HepG2 (cell line): Measurements from ENCODE around the gene ITCH. TPM values are rescaled to one million over a fixed set of nuclear protein-coding genes. Genes with fewer than 3 reads are reported as not detected.
A peak's percentile ranks its signal among the peaks of the same experiment; 100 is the strongest.
"Not testable (repeated sequence)": the region's sequence is repeated elsewhere in the genome, so short reads cannot be mapped to it uniquely, and the experiment has no call there.

Source experiments
- ATAC-seq: fragments of 200-7000 bp; cut with Tn5 transposase; 3 replicates; pipeline ENCODE4 v1.9.1; 2020; ENCODE audit warnings: mild to moderate bottlenecking, moderate library complexity
- BruUV-seq: library from RNA; stranded (reverse); fragments of 400-500 nt; replicated peaks from 2 replicates; lab custom pipeline; 2021; lab: Mats Ljungman, UMichigan
- CTCF ChIA-PET: fragments of 300-600 bp; formaldehyde crosslinking; extraction: SDS; loops from one replicate; lab custom pipeline; 2021; ENCODE audit warnings: low total read pairs, inconsistent platforms, low intra/inter-chr PET ratio; lab: Yijun Ruan, JAX
- POLR2A ChIA-PET: fragments of 350-600 bp; sonication (Branson Sonifier 250); formaldehyde crosslinking; loops from one replicate; lab custom pipeline; 2020; ENCODE audit warnings: antibody characterized with exemption, inconsistent platforms; lab: Yijun Ruan, JAX
- DNase-seq: peaks from one replicate; pipeline ENCODE4 v3.0.0-alpha.2; 2015; ENCODE audit warnings: low spot score
- FAIRE-seq: peaks from 3 replicates; lab custom pipeline; 2011; peaks lifted over from hg19 to GRCh38; lab: Jason Lieb, UNC
- H2AFZ ChIP-seq: one replicate; pipeline ENCODE4 v1.6.1; 2011; ENCODE audit warnings: low read length, inconsistent platforms
- H3K27ac ChIP-seq: fragments of 300-600 bp; 3 replicates; pipeline ENCODE4 v1.8.0; 2011; ENCODE audit warnings: mixed run types, mild to moderate bottlenecking, mixed read lengths, low read length, inconsistent platforms; ENCODE audit not compliant: insufficient read depth; ENCODE audit errors: extremely low read length
- H3K27me3 ChIP-seq, 2 experiments: fragments of 200-600 bp in 1 of 2; 2 replicates in 1 of 2; 3 replicates in 1 of 2; pipeline versions ENCODE4 v1.6.0 to v1.8.0; 2011; ENCODE audit warnings: low read length in 2 of 2, mild to moderate bottlenecking in 2 of 2, moderate library complexity in 2 of 2, inconsistent platforms in 1 of 2; ENCODE audit not compliant: insufficient read depth in 2 of 2, control insufficient read depth in 1 of 2
- H3K36me3 ChIP-seq, 2 experiments: fragments of 200-600 bp in 1 of 2; replicated peaks in 1 of 2; 2 replicates in 1 of 2; 3 replicates in 1 of 2; pipeline versions ENCODE4 v1.5.1 to v1.8.0; 2011; ENCODE audit warnings: low read length in 2 of 2, inconsistent platforms in 1 of 2; ENCODE audit not compliant: insufficient read depth in 2 of 2, control insufficient read depth in 1 of 2
- H3K4me1 ChIP-seq: 2 replicates; pipeline ENCODE4 v1.5.1; 2012; ENCODE audit warnings: low read length, inconsistent platforms; ENCODE audit not compliant: insufficient read depth
- H3K4me2 ChIP-seq: 2 replicates; pipeline ENCODE4 v1.6.0; 2011; ENCODE audit warnings: low read depth, low read length, inconsistent platforms
- H3K4me3 ChIP-seq, 3 experiments: fragments of 200-600 bp in 1 of 3; sonication (generic), shearing (Covaris generic) in 1 of 3; replicated peaks in 1 of 3; 2 replicates each; pipeline ENCODE4 v1.5.1; 2011 to 2016; ENCODE audit warnings: low read length in 3 of 3, inconsistent platforms in 2 of 3, low read depth in 2 of 3, mild to moderate bottlenecking in 2 of 3, control low read depth in 1 of 3, mixed read lengths in 1 of 3; ENCODE audit not compliant: insufficient read depth in 1 of 3
- H3K79me2 ChIP-seq: one replicate; pipeline ENCODE4 v1.6.1; 2011; ENCODE audit warnings: low read length, inconsistent platforms; ENCODE audit not compliant: insufficient read depth
- H3K9ac ChIP-seq: 2 replicates; pipeline ENCODE4 v1.6.0; 2011; ENCODE audit warnings: mild to moderate bottlenecking, low read depth, low read length, inconsistent platforms; ENCODE audit not compliant: insufficient read depth
- H3K9me3 ChIP-seq: 2 replicates; pipeline ENCODE4 v1.5.1; 2012; ENCODE audit warnings: mild to moderate bottlenecking, low read length
- H4K20me1 ChIP-seq: 2 replicates; pipeline ENCODE4 v1.6.0; 2011; ENCODE audit warnings: inconsistent platforms, mild to moderate bottlenecking, low read length, moderate library complexity; ENCODE audit not compliant: insufficient read depth
- HNF4A ChIP-seq: sonication (generic); formaldehyde crosslinking; IDR thresholded peaks from 2 replicates; pipeline ENCODE4 v1.4.0; 2020; ENCODE audit warnings: missing genetic modification reagents
- ISL2 ChIP-seq: sonication (generic); formaldehyde crosslinking; IDR thresholded peaks from 2 replicates; pipeline ENCODE4 v1.5.0; 2020; ENCODE audit warnings: missing genetic modification reagents
- NFRKB ChIP-seq: fragments of 450-650 bp; IDR thresholded peaks from 2 replicates; pipeline ENCODE4 v1.6.1; 2017
- POLR2A ChIP-seq, 2 experiments: IDR thresholded peaks; 2 replicates each; pipeline ENCODE4 v1.6.1; 2011; ENCODE audit warnings: low read depth in 2 of 2, low read length in 2 of 2, mild to moderate bottlenecking in 1 of 2, moderate library complexity in 1 of 2; ENCODE audit not compliant: insufficient read depth in 1 of 2
- ZMYM2 ChIP-seq: sonication (generic); formaldehyde crosslinking; IDR thresholded peaks from 2 replicates; pipeline ENCODE4 v1.8.0; 2022; ENCODE audit warnings: mild to moderate bottlenecking, missing genetic modification reagents
- ZNF331 ChIP-seq: sonication (generic); formaldehyde crosslinking; IDR thresholded peaks from 2 replicates; pipeline ENCODE4 v1.4.0; 2020; ENCODE audit warnings: missing genetic modification reagents
- ZNF460 ChIP-seq: sonication (generic); formaldehyde crosslinking; IDR thresholded peaks from 2 replicates; pipeline ENCODE4 v1.5.1; 2020; ENCODE audit warnings: missing genetic modification reagents, mild to moderate bottlenecking, borderline replicate concordance
- ZNF567 ChIP-seq: sonication (generic); formaldehyde crosslinking; IDR thresholded peaks from 2 replicates; pipeline ENCODE4 v1.8.1; 2023; ENCODE audit warnings: mild to moderate bottlenecking, missing genetic modification reagents, borderline replicate concordance
- ZSCAN12 ChIP-seq: sonication (generic); formaldehyde crosslinking; IDR thresholded peaks from 2 replicates; pipeline ENCODE4 v1.9.0; 2021; ENCODE audit warnings: mild to moderate bottlenecking, missing genetic modification reagents
- ZSCAN25 ChIP-seq: sonication (generic); formaldehyde crosslinking; IDR thresholded peaks from 2 replicates; pipeline ENCODE4 v1.8.0; 2022; ENCODE audit warnings: mild to moderate bottlenecking, missing genetic modification reagents
- WGBS: methylation state at CpG from one replicate; pipeline ENCODE4 v1.1.6; 2017; ENCODE audit warnings: low lambda C conversion rate; 5-methylcytosine and 5-hydroxymethylcytosine counted together
- in situ Hi-C: cut with HindIII; loops from 2 replicates; pipeline ENCODE4 v1.10.0; 2017; ENCODE audit warnings: low pct_unique_long_range_greater_than_20kb; ENCODE audit not compliant: extremely low pct_ligation_motif_present
- intact Hi-C: fragments of 100-400 bp; cut with micrococcal nuclease; formaldehyde crosslinking; loops from one replicate; pipeline ENCODE4 v1.10.0; 2022; ENCODE audit not compliant: unreplicated experiment
- polyA plus RNA-seq, 8 experiments: library from polyadenylated mRNA; depleted of rRNA in 3 of 8; stranded (reverse) in 7 of 8; unstranded in 1 of 8; fragments of >200 nt; fragmentation: Illumina TruSeq in 4 of 8; extraction: Trizol in 4 of 8; gene quantifications; 2 replicates each; pipeline versions ENCODE4 v1.2.1 to v1.2.3, GENCODE V29; 2011 to 2016; ENCODE audit warnings: low read depth in 4 of 8, missing spikeins in 1 of 8, mixed read lengths in 1 of 8; ENCODE audit not compliant: insufficient read depth in 1 of 8
- total RNA-seq, 5 experiments: library from RNA; depleted of rRNA; stranded (reverse); fragments of >200 nt; fragmentation: Illumina TruSeq; extraction: Trizol; gene quantifications; 2 replicates each; pipeline ENCODE4 v1.2.3, GENCODE V29; 2016; ENCODE audit warnings: low read depth in 1 of 5

ITCH gene
- total and polyA plus RNA-seq, 2 of the 13 experiments (the other 11 are each of a cell fraction or from before 2014, with no cell fraction given) = 20.5 to 112 TPM

- TF ChIP-seq ZNF460 (CRISPR knock-in tag) = 0 out of 2 replicates have a peak, but pooled peaks have one; percentile 12
- TF ChIP-seq ISL2 = no peak
- no peak for TF ChIP-seq ZSCAN12 (CRISPR knock-in tag)
- no peak for TF ChIP-seq NFRKB
- TF ChIP-seq ZNF331 = no peak
- no peak for TF ChIP-seq ZMYM2 (CRISPR knock-in tag)
Measured at GRCh38 chr20:34479627-34480026, 116.6 kb downstream of the ITCH start (continued).

GRCh38 chr20:34482154-34482553, 119.1 kb downstream of the ITCH start:
- H3K27ac ChIP-seq, H2AFZ ChIP-seq, ATAC-seq, FAIRE-seq, BruUV-seq, H3K9ac ChIP-seq, H3K79me2 ChIP-seq, intact Hi-C loops, in situ Hi-C loops, DNase-seq, H3K4me3 ChIP-seq, CTCF ChIA-PET, POLR2A ChIA-PET, H3K9me3 ChIP-seq, H3K4me2 ChIP-seq, H4K20me1 ChIP-seq, H3K27me3 ChIP-seq, H3K4me1 ChIP-seq: not testable (repeated sequence)
- WGBS = 23% methylated on average over 1 of the region's 1 CpG
- peaks cover 27 to 75% of the 10 kb centered on the region in 2 experiments for H3K36me3 ChIP-seq
- TF ChIP-seq ZSCAN25 (CRISPR knock-in tag) = 0 out of 2 replicates have a peak, but pooled peaks have one; percentile 33
- TF ChIP-seq POLR2A (IDR thresholded peaks at IDR 0.05; ENCODE audit: insufficient read depth in 1 of 2, low read depth in 2 of 2, low read length in 2 of 2) = peak in 1 of 2 experiments; percentile 6; a peak in 1 of 4 replicates
- TF ChIP-seq HNF4A = 0 out of 2 replicates have a peak, but pooled peaks have one; percentile 19
- 0 out of 2 replicates have a peak, but pooled peaks have one; percentile 24 for TF ChIP-seq ZNF567

GRCh38 chr20:34483585-34484220, 120.6 kb downstream of the ITCH start:
- ATAC-seq, H3K27me3 ChIP-seq, in situ Hi-C loops, H3K4me2 ChIP-seq, H3K9ac ChIP-seq, H3K9me3 ChIP-seq, FAIRE-seq, H3K27ac ChIP-seq, DNase-seq, H2AFZ ChIP-seq, H3K4me1 ChIP-seq, H3K79me2 ChIP-seq, POLR2A ChIA-PET, H3K4me3 ChIP-seq, CTCF ChIA-PET, H4K20me1 ChIP-seq, intact Hi-C loops: not testable (repeated sequence)
- 99% methylated on average over 3 of the region's 3 CpGs for WGBS
- peaks cover 28 to 88% of the 10 kb centered on the region in 2 experiments for H3K36me3 ChIP-seq
- TSS peak; percentile 10 for BruUV-seq
